Esophagus squamous epithelium (tissue), 5 donors: ENCODE results near the gene C19orf12. TPM values are rescaled to one million over a fixed set of nuclear protein-coding genes. Genes with fewer than 3 reads are reported as not detected.
A peak's percentile ranks its signal among the peaks of the same experiment; 100 is the strongest.

Source experiments
- DNase-seq: peaks from one replicate; lab custom pipeline; 2025; lab: John Stamatoyannopoulos, UW
- H3K27ac ChIP-seq, 4 donors: fragments of 200-600 bp; sonication (generic); one replicate each; pipeline ENCODE4 v1.5.1; 2016 to 2019; ENCODE audit warnings: mild to moderate bottlenecking in 1 of 4
- H3K27me3 ChIP-seq, 4 donors: fragments of 200-600 bp; sonication (generic); 1 replicate in 3 of 4; 2 replicates in 1 of 4; pipeline versions ENCODE4 v1.5.1 to v1.6.0; 2017 to 2021; ENCODE audit warnings: antibody characterized with exemption in 1 of 4
- H3K36me3 ChIP-seq, 3 donors: fragments of 200-600 bp; sonication (generic); one replicate each; pipeline ENCODE4 v1.5.1; 2016 to 2019
- H3K4me1 ChIP-seq, 3 donors: fragments of 200-600 bp; sonication (generic); one replicate each; pipeline ENCODE4 v1.5.1; 2017 to 2019
- H3K4me3 ChIP-seq, 4 donors: fragments of 200-600 bp; sonication (generic); 1 replicate in 3 of 4; 2 replicates in 1 of 4; pipeline ENCODE4 v1.5.1; 2016 to 2019; ENCODE audit warnings: mild to moderate bottlenecking in 2 of 4, moderate library complexity in 1 of 4
- H3K9me3 ChIP-seq, 3 donors: fragments of 200-600 bp; sonication (generic); one replicate each; pipeline ENCODE4 v1.5.1; 2016 to 2019
- CTCF ChIP-seq, 6 experiments: fragments of 450-650 bp in 4 of 6; fragments of 200-600 bp in 2 of 6; sonication (generic) in 2 of 6; IDR thresholded peaks; one replicate each; pipeline ENCODE4 v1.5.1; 2016 to 2019; ENCODE audit warnings: antibody characterized with exemption in 6 of 6, mild to moderate bottlenecking in 4 of 6, moderate library complexity in 4 of 6
- POLR2A ChIP-seq, 4 donors: fragments of 450-650 bp; IDR thresholded peaks; one replicate each; pipeline ENCODE4 v1.6.1; 2017; ENCODE audit warnings: antibody characterized with exemption in 4 of 4, mild to moderate bottlenecking in 4 of 4, moderate library complexity in 3 of 4
- WGBS, 2 donors: methylation state at CpG; one replicate each; pipeline ENCODE4 v1.1.5; 2018; 5-methylcytosine and 5-hydroxymethylcytosine counted together
- intact Hi-C: fragments of 100-400 bp; cut with DNase I; formaldehyde crosslinking; loops from one replicate; pipeline ENCODE4 v1.15.0; 2022
- total RNA-seq, 4 donors: library from RNA; depleted of rRNA; stranded (reverse); fragments of >200 nt; gene quantifications; one replicate each; pipeline ENCODE4 v1.1.0, GENCODE V29; 2016
- donor health status: DM: yes; HTN: yes; CAD: no.

The C19orf12 gene
- total RNA-seq, 4 donors from 2014 or later = 11.2 to 21.6 (median 18.3) TPM

DNA sequence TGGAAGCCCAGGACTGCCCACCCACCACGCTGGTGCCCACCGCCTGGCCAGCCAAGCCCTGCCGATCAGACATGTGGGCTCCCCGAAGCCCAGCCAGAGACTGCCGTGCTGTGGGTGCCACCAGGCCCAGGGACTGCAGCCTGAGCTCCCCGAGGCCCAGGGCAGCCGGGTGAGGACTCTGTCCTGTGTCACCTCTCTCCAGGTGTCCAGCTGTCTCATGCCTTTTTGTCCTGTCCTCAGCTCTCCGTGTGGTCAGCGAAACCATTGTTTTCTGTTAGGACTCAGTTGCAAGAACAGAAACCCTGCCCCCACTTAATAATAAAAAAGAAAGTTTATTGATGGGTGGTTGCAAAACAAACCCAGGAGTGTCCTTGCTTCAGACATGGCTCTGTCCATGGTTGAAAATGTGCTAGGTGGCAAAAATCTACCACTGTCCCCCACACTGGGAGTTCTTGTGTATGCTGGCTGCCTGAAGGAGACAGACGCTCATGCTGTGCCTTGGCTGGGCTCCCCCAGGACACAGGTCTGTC is 39.9 kb downstream of the C19orf12 start:
- DNase-seq = no peak
- Histone ChIP-seq H3K4me3 (no peak overlapping the region), H3K27me3 (no peaks in the 10 kb centered on the region), H3K9me3 (no peaks in the 10 kb centered on the region), H3K4me1 (peaks cover 16 to 100% (median 53%) of the 10 kb centered on the region in 3 donors), H3K36me3 (peaks cover 11 to 45% (median 22%) of the 10 kb centered on the region in 3 donors), H3K27ac (peak overlapping the region in 2 of 4 donors; percentile 9 to 54)
- whole genome bisulfite sequencing, 2 donors = 93% methylated on average over 5 of the region's 10 CpGs; no CpG with 5 or more reads in 1 of the 2 donors
- no peak for TF ChIP-seq CTCF (IDR thresholded peaks at IDR 0.05)
- TF ChIP-seq POLR2A (IDR thresholded peaks at IDR 0.05) = no peak
- intact Hi-C loops = no loop called here

- peaks cover 11 to 45% (median 22%) of the 10 kb centered on the region in 3 donors for H3K36me3 ChIP-seq
- WGBS, 2 donors = 80 to 95% methylated on average over 3 to 11 of the region's 34 CpGs
- TF ChIP-seq POLR2A (IDR thresholded peaks at IDR 0.05) (no peak), CTCF (IDR thresholded peaks at IDR 0.05) (no peak)
- intact Hi-C loops = no loop called here
- no peaks in the 10 kb centered on the region for H3K27me3 ChIP-seq
- H3K4me1 ChIP-seq = peaks cover 16 to 100% (median 50%) of the 10 kb centered on the region in 3 donors
- H3K9me3 ChIP-seq = no peaks in the 10 kb centered on the region
- DNase-seq = no peak
- no peak overlapping the region for H3K4me3 ChIP-seq
- H3K27ac ChIP-seq = peak overlapping the region in 1 of 4 donors; percentile 9
These were observed 40.5 kb downstream of the C19orf12 start for GRCh38 chr19:29674374-29675119.

- Histone ChIP-seq H3K4me3 (no peak overlapping the region), H3K27me3 (no peaks in the 10 kb centered on the region), H3K27ac (peak overlapping the region in 3 of 4 donors; percentile 19 to 61 (median 53)), H3K36me3 (peaks cover 11 to 45% (median 22%) of the 10 kb centered on the region in 3 donors), H3K4me1 (peaks cover 17 to 100% (median 49%) of the 10 kb centered on the region in 3 donors), H3K9me3 (no peaks in the 10 kb centered on the region)
- WGBS, 2 donors = 85 to 87% methylated on average over 9 to 31 of the region's 57 CpGs
- TF ChIP-seq CTCF (IDR thresholded peaks at IDR 0.05) (no peak), POLR2A (IDR thresholded peaks at IDR 0.05) (no peak)
- DNase-seq = no peak
- intact Hi-C loops = no loop called here
These were observed 41.4 kb downstream of the C19orf12 start for GRCh38 chr19:29673451-29674371.

DNA sequence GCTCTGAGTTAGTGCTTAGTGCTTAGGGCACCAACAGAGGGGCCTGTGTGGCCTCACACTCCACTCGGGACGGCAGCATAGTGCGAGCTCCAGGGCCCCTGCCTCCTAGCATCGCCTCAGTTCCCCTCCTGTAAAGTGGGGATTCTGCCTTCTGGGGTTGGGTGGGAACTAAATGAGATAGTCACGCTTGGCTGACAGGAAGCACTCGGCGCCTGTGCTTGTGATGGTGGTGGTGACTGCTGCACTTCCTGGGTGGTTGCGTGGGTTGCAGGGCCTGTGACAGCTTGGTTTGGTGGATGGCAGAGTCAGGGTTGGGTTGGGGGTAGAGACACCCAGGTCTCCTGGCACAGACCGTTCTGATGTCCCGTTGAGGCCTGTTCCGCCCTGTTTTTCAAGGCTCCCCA is 42.1 kb downstream of the C19orf12 start:
- no peaks in the 10 kb centered on the region for H3K9me3 ChIP-seq
- TF ChIP-seq CTCF (IDR thresholded peaks at IDR 0.05) (no peak), POLR2A (IDR thresholded peaks at IDR 0.05) (no peak)
- DNase-seq = no peak
- H3K27me3 ChIP-seq = no peaks in the 10 kb centered on the region
- intact Hi-C loops = no loop called here
- H3K4me3 ChIP-seq = peak overlapping the region in 1 of 4 donors; percentile 7
- WGBS, 2 donors = 61 to 75% methylated on average over 3 to 10 of the region's 11 CpGs
- peaks cover 11 to 44% (median 22%) of the 10 kb centered on the region in 3 donors for H3K36me3 ChIP-seq
- H3K27ac ChIP-seq = peak overlapping the region in 3 of 4 donors; percentile 29 to 71 (median 61)
- H3K4me1 ChIP-seq = peaks cover 21 to 100% (median 49%) of the 10 kb centered on the region in 3 donors
